Trophoblast cell (in vitro differentiated cells and primary cell): ENCODE measurements around the gene ZSCAN1.

Source experiments
- DNase-seq, 2 donors: peaks; one replicate each; pipeline ENCODE4 v3.0.0-alpha.2; 2016
- H2AFZ ChIP-seq: 2 replicates; pipeline ENCODE4 v1.6.1; 2013; ENCODE audit warnings: low read length, moderate library complexity, mild to moderate bottlenecking; ENCODE audit not compliant: insufficient read depth, poor library complexity
- H2AK5ac ChIP-seq: 2 replicates; pipeline ENCODE4 v1.6.1; 2013; ENCODE audit warnings: mild to moderate bottlenecking, low read length
- H2BK120ac ChIP-seq: 2 replicates; pipeline ENCODE4 v1.6.1; 2013; ENCODE audit warnings: low read length, mild to moderate bottlenecking, moderate library complexity; ENCODE audit not compliant: insufficient read depth, poor library complexity
- H2BK12ac ChIP-seq: 2 replicates; pipeline ENCODE4 v1.6.1; 2013; ENCODE audit warnings: mild to moderate bottlenecking, low read length, moderate library complexity
- H2BK5ac ChIP-seq: 2 replicates; pipeline ENCODE4 v1.6.1; 2013; ENCODE audit warnings: low read length, low read depth, moderate library complexity, mild to moderate bottlenecking; ENCODE audit not compliant: poor library complexity
- H3K14ac ChIP-seq: 2 replicates; pipeline ENCODE4 v1.6.1; 2013; ENCODE audit warnings: mild to moderate bottlenecking, low read length
- H3K18ac ChIP-seq: 2 replicates; pipeline ENCODE4 v1.6.1; 2013; ENCODE audit warnings: mild to moderate bottlenecking, low read length
- H3K23ac ChIP-seq: 2 replicates; pipeline ENCODE4 v1.6.1; 2013; ENCODE audit warnings: low read length
- H3K27ac ChIP-seq: 2 replicates; pipeline ENCODE4 v1.5.1; 2013; ENCODE audit warnings: low read depth, mild to moderate bottlenecking, inconsistent platforms, low read length, moderate library complexity
- H3K27me3 ChIP-seq: 2 replicates; pipeline ENCODE4 v1.6.1; 2013; ENCODE audit warnings: inconsistent platforms, mild to moderate bottlenecking, low read length, moderate library complexity; ENCODE audit not compliant: insufficient read depth
- H3K36me3 ChIP-seq, 2 experiments: 1 replicate in 1 of 2; 2 replicates in 1 of 2; pipeline ENCODE4 v1.6.1; 2013; ENCODE audit warnings: low read length in 2 of 2, mild to moderate bottlenecking in 2 of 2, moderate library complexity in 1 of 2; ENCODE audit not compliant: insufficient read depth in 2 of 2, control insufficient read depth in 1 of 2
- H3K4ac ChIP-seq: 2 replicates; pipeline ENCODE4 v1.6.1; 2013; ENCODE audit warnings: low read depth, mild to moderate bottlenecking, low read length, moderate library complexity
- H3K4me1 ChIP-seq, 2 experiments: 1 replicate in 1 of 2; 2 replicates in 1 of 2; pipeline ENCODE4 v1.6.1; 2013; ENCODE audit warnings: low read length in 2 of 2, mild to moderate bottlenecking in 2 of 2, moderate library complexity in 1 of 2; ENCODE audit not compliant: insufficient read depth in 2 of 2, control insufficient read depth in 1 of 2
- H3K4me2 ChIP-seq: 2 replicates; pipeline ENCODE4 v1.6.1; 2013; ENCODE audit warnings: inconsistent platforms, mild to moderate bottlenecking, low read length, moderate library complexity
- H3K4me3 ChIP-seq: 2 replicates; pipeline ENCODE4 v1.5.1; 2013; ENCODE audit warnings: mild to moderate bottlenecking, low read depth, low read length, inconsistent platforms
- H3K79me1 ChIP-seq: one replicate; pipeline ENCODE4 v1.6.1; 2013; ENCODE audit warnings: low read length
- H3K79me2 ChIP-seq: 2 replicates; pipeline ENCODE4 v1.6.1; 2013; ENCODE audit warnings: low read length, mild to moderate bottlenecking; ENCODE audit not compliant: control insufficient read depth, insufficient read depth, poor library complexity
- H3K9ac ChIP-seq: 2 replicates; pipeline ENCODE4 v1.6.1; 2013; ENCODE audit warnings: mild to moderate bottlenecking, low read length
- H3K9me3 ChIP-seq: 2 replicates; pipeline ENCODE4 v1.6.1; 2013; ENCODE audit warnings: low read depth, mild to moderate bottlenecking, control low read depth, inconsistent platforms, low read length; ENCODE audit not compliant: insufficient read depth
- H4K12ac ChIP-seq: 2 replicates; pipeline ENCODE4 v1.6.1; 2013; ENCODE audit warnings: low read depth, mild to moderate bottlenecking, low read length, moderate library complexity
- H4K8ac ChIP-seq: 2 replicates; pipeline ENCODE4 v1.6.1; 2013; ENCODE audit warnings: low read depth, mild to moderate bottlenecking, low read length, moderate library complexity
- H4K91ac ChIP-seq: one replicate; pipeline ENCODE4 v1.6.1; 2013; ENCODE audit warnings: low read depth, mild to moderate bottlenecking, low read length, moderate library complexity
- WGBS: extraction: QIAGEN DNeasy Blood & Tissue Kit; methylation state at CpG from one replicate; pipeline ENCODE4 v1.1.7; 2013; ENCODE audit warnings: missing lambda C conversion rate; ENCODE audit not compliant: insufficient read length, insufficient coverage; ENCODE audit errors: extremely low coverage; 5-methylcytosine and 5-hydroxymethylcytosine counted together

The ZSCAN1 gene

GRCh38 chr19:58053480-58054156 is 19.8 kb downstream of the ZSCAN1 start:
- Histone ChIP-seq H3K9me3 (peaks cover 54% of the 10 kb centered on the region), H2AFZ (no peak overlapping the region), H3K9ac (no peak overlapping the region), H3K23ac (no peak overlapping the region), H4K12ac (no peak overlapping the region), H3K79me1 (no peaks in the 10 kb centered on the region), H3K27ac (no peak overlapping the region), H3K18ac (no peak overlapping the region), H3K27me3 (no peaks in the 10 kb centered on the region), H3K4ac (no peak overlapping the region), H3K4me3 (no peak overlapping the region), H3K4me1 (peaks cover 0 to under 1% of the 10 kb centered on the region in 2 experiments), H4K8ac (no peak overlapping the region), H2BK120ac (no peak overlapping the region), H2BK12ac (no peak overlapping the region), H3K79me2 (no peaks in the 10 kb centered on the region), H3K4me2 (no peak overlapping the region), H2AK5ac (no peak overlapping the region), H3K36me3 (no peaks in the 10 kb centered on the region), H3K14ac (no peak overlapping the region), H2BK5ac (no peak overlapping the region), H4K91ac (no peak overlapping the region)
- WGBS = no CpG with 5 or more reads among the region's 30 CpGs
- DNase-seq = no peak

GRCh38 chr19:58054901-58055874 is 21.4 kb downstream of the ZSCAN1 start:
- H3K27me3 ChIP-seq = no peaks in the 10 kb centered on the region
- H3K23ac ChIP-seq = no peak overlapping the region
- no peak overlapping the region for H4K91ac ChIP-seq
- H3K36me3 ChIP-seq = peaks cover 0 to 6% of the 10 kb centered on the region in 2 experiments
- H4K12ac ChIP-seq = no peak overlapping the region
- no peak overlapping the region for H2BK12ac ChIP-seq
- no peak overlapping the region for H4K8ac ChIP-seq
- no CpG with 5 or more reads among the region's 37 CpGs for WGBS
- no peak overlapping the region for H2AFZ ChIP-seq
- peaks cover 3 to 11% of the 10 kb centered on the region in 2 experiments for H3K4me1 ChIP-seq
- H3K4me2 ChIP-seq = peak overlapping the region; percentile 43
- peaks cover 7% of the 10 kb centered on the region for H3K79me1 ChIP-seq
- no peak overlapping the region for H3K4me3 ChIP-seq
- peaks cover 56% of the 10 kb centered on the region for H3K9me3 ChIP-seq
- no peak for DNase-seq
- H3K18ac ChIP-seq = no peak overlapping the region
- H3K4ac ChIP-seq = no peak overlapping the region
- H3K27ac ChIP-seq = no peak overlapping the region
- H2BK5ac ChIP-seq = no peak overlapping the region
- H3K9ac ChIP-seq = no peak overlapping the region
- no peak overlapping the region for H2AK5ac ChIP-seq
- H2BK120ac ChIP-seq = no peak overlapping the region
- no peaks in the 10 kb centered on the region for H3K79me2 ChIP-seq
- no peak overlapping the region for H3K14ac ChIP-seq

- Histone ChIP-seq H3K23ac (no peak overlapping the region), H3K4me1 (peaks cover 3 to 11% of the 10 kb centered on the region in 2 experiments), H4K8ac (no peak overlapping the region), H3K14ac (no peak overlapping the region), H3K79me1 (peaks cover 7% of the 10 kb centered on the region), H3K36me3 (peaks cover 0 to 9% of the 10 kb centered on the region in 2 experiments), H2BK12ac (no peak overlapping the region), H4K91ac (no peak overlapping the region), H2BK120ac (no peak overlapping the region), H3K9me3 (peaks cover 57% of the 10 kb centered on the region), H2AK5ac (no peak overlapping the region), H3K4me2 (no peak overlapping the region), H2BK5ac (no peak overlapping the region), H3K79me2 (no peaks in the 10 kb centered on the region), H3K4me3 (no peak overlapping the region), H3K9ac (no peak overlapping the region), H3K27me3 (no peaks in the 10 kb centered on the region), H3K18ac (no peak overlapping the region), H3K4ac (no peak overlapping the region), H4K12ac (no peak overlapping the region), H2AFZ (no peak overlapping the region), H3K27ac (no peak overlapping the region)
- DNase-seq = no peak
- WGBS = no CpG with 5 or more reads among the region's 8 CpGs
Measured at GRCh38 chr19:58056261-58056660, 22.4 kb downstream of the ZSCAN1 start.

DNA sequence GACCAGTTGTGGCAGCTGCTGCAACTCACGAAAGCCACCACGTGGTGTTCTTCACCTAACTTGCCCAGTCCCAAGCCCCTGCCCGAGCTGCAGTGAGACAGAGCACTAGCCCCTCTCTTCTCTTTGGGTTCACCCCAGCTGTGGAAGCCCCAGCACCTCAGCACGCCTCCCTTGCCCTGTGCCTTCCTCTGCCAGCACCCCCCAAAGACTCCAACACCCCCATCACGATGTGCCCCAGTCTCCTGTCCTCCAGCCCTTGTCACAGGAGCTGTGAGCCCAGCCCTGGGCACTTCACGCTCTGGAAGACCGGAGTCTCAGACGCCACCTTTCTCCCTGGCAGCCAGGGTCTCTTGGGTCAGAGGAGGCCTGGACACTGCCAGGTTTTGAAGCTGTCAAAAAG is 23.0 kb downstream of the ZSCAN1 start:
- Histone ChIP-seq H3K18ac (no peak overlapping the region), H2BK12ac (no peak overlapping the region), H3K23ac (no peak overlapping the region), H2AK5ac (no peak overlapping the region), H3K4me2 (no peak overlapping the region), H3K9me3 (peaks cover 54% of the 10 kb centered on the region), H3K79me1 (peaks cover 7% of the 10 kb centered on the region), H3K27me3 (no peaks in the 10 kb centered on the region), H3K4me1 (peaks cover 3 to 11% of the 10 kb centered on the region in 2 experiments), H3K36me3 (peaks cover 0 to 9% of the 10 kb centered on the region in 2 experiments), H4K12ac (no peak overlapping the region), H4K8ac (no peak overlapping the region), H3K79me2 (no peaks in the 10 kb centered on the region), H3K14ac (no peak overlapping the region), H3K9ac (no peak overlapping the region), H2BK5ac (no peak overlapping the region), H3K4me3 (no peak overlapping the region), H2BK120ac (no peak overlapping the region), H4K91ac (no peak overlapping the region), H3K27ac (no peak overlapping the region), H3K4ac (no peak overlapping the region), H2AFZ (no peak overlapping the region)
- WGBS = no CpG with 5 or more reads among the region's 8 CpGs
- no peak for DNase-seq
